ENCODE measurements around the gene TNC. TPM values are rescaled to one million over a fixed set of nuclear protein-coding genes. Genes with fewer than 3 reads are reported as not detected.

The TNC gene
- total RNA-seq, 4 donors from 2014 or later = 59.2 to 154 (median 99.3) TPM

DNA sequence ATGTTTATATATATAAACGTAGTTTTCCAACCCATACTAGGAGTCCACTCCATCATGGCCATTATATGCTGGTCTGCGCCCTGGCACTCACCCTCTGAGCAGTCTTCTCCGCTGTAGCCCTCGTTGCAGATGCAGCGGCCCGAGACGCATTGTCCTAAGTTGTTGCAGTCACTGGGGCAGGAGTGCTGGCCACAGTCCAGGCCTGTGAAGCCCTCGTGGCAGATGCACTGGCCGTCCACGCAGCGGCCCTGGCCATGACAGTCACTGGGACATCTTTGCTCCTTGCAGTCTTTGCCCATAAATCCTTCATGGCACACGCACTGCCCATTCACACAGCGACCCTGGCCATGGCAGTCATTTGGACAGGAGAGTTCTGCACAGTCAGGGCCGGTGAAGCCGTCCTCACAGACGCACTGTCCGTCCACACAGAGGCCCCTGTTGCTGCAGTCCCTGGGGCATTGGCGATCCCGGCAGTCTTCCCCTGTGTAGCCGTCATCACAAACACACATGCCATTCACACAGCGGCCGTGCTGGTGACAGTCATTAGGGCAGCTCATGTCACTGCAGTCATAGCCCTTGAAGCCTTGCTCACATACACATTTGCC lies 32.1 kb downstream of the TNC start:
- WGBS, 2 donors = 73 to 82% methylated on average over 22 of the region's 22 CpGs
- H3K27me3 ChIP-seq = no peaks in the 10 kb centered on the region
- no peaks in the 10 kb centered on the region for H3K9me3 ChIP-seq
- TF ChIP-seq POLR2A (IDR thresholded peaks at IDR 0.05) = no peak
- no peak for TF ChIP-seq EP300 (IDR thresholded peaks at IDR 0.05)
- TF ChIP-seq CTCF (IDR thresholded peaks at IDR 0.05) = no peak
- no peaks in the 10 kb centered on the region for H3K4me1 ChIP-seq
- DNase-seq (ENCODE audit: low spot score in 2 of 2) = no peak
- H3K36me3 ChIP-seq = peaks cover 0 to 20% (median 0%) of the 10 kb centered on the region in 3 donors
- H3K4me3 ChIP-seq = no peak overlapping the region
- no peak overlapping the region for H3K27ac ChIP-seq

GRCh38 chr9:115084709-115085108 lies 33.2 kb downstream of the TNC start:
- 93 to 97% methylated on average over 3 of the region's 3 CpGs for WGBS, 2 donors
- peaks cover 0 to 20% (median 0%) of the 10 kb centered on the region in 3 donors for H3K36me3 ChIP-seq
- no peaks in the 10 kb centered on the region for H3K4me1 ChIP-seq
- TF ChIP-seq CTCF (IDR thresholded peaks at IDR 0.05) = no peak
- H3K27me3 ChIP-seq = no peaks in the 10 kb centered on the region
- H3K9me3 ChIP-seq = no peaks in the 10 kb centered on the region
- H3K4me3 ChIP-seq = no peak overlapping the region
- H3K27ac ChIP-seq = no peak overlapping the region
- no peak for DNase-seq (ENCODE audit: low spot score in 2 of 2)

GRCh38 chr9:115084157-115084556 lies 33.8 kb downstream of the TNC start:
- no peak for DNase-seq (ENCODE audit: low spot score in 2 of 2)
- H3K27ac ChIP-seq = no peak overlapping the region
- H3K9me3 ChIP-seq = no peaks in the 10 kb centered on the region
- 91 to 94% methylated on average over 11 to 12 of the region's 12 CpGs for WGBS, 2 donors
- H3K4me3 ChIP-seq = no peak overlapping the region
- peaks cover 0 to 20% (median 0%) of the 10 kb centered on the region in 3 donors for H3K36me3 ChIP-seq
- TF ChIP-seq CTCF (IDR thresholded peaks at IDR 0.05) (no peak), POLR2A (IDR thresholded peaks at IDR 0.05) (no peak), EP300 (IDR thresholded peaks at IDR 0.05) (no peak)
- H3K27me3 ChIP-seq = no peaks in the 10 kb centered on the region
- no peaks in the 10 kb centered on the region for H3K4me1 ChIP-seq

DNA sequence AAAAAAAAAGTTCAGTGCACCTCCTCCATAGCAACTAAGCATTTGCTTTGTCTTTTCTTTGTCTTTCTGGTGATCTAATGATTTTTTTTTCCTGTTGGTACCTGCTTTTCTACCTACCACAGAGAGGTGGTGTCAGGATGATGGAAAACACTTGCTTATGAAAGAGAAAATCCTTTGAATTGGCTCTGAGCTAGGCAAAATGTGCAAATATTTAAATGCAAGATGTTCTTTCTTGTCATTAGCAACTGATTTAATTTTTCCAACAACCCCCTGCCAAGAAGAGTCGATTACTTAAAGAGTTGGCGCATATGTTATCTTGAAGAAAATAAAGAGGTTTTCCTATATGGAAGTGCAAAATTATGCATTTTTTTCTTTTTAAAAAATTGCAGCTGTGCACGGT lies 37.7 kb downstream of the TNC start:
- TF ChIP-seq CTCF (IDR thresholded peaks at IDR 0.05) = no peak
- no peak overlapping the region for H3K27ac ChIP-seq
- peaks cover 0 to 14% (median 0%) of the 10 kb centered on the region in 3 donors for H3K36me3 ChIP-seq
- no peak for DNase-seq (ENCODE audit: low spot score in 2 of 2)
- H3K4me3 ChIP-seq = no peak overlapping the region
- no peaks in the 10 kb centered on the region for H3K27me3 ChIP-seq
- WGBS, 2 donors = 77 to 85% methylated on average over 3 of the region's 3 CpGs
- H3K4me1 ChIP-seq = no peaks in the 10 kb centered on the region
- H3K9me3 ChIP-seq = no peaks in the 10 kb centered on the region

- H3K4me3 ChIP-seq = no peak overlapping the region
- DNase-seq (ENCODE audit: low spot score in 2 of 2) = no peak
- 83 to 87% methylated on average over 3 of the region's 3 CpGs for WGBS, 2 donors
- no peaks in the 10 kb centered on the region for H3K4me1 ChIP-seq
- H3K36me3 ChIP-seq = peaks cover 0 to 18% (median 0%) of the 10 kb centered on the region in 3 donors
- no peak for TF ChIP-seq POLR2A (IDR thresholded peaks at IDR 0.05)
- TF ChIP-seq CTCF (IDR thresholded peaks at IDR 0.05) = no peak
- no peak for TF ChIP-seq EP300 (IDR thresholded peaks at IDR 0.05)
- no peaks in the 10 kb centered on the region for H3K9me3 ChIP-seq
- H3K27ac ChIP-seq = no peak overlapping the region
- H3K27me3 ChIP-seq = no peaks in the 10 kb centered on the region
These were observed 38.8 kb downstream of the TNC start for GRCh38 chr9:115079156-115079555.
